Colonic mucosa (tissue), 4 donors: Measurements from ENCODE around the gene ACP7. TPM values are rescaled to one million over a fixed set of nuclear protein-coding genes. Genes with fewer than 3 reads are reported as not detected.

Experiments used
- DNase-seq: peaks from one replicate; pipeline ENCODE4 v3.0.0-alpha.2; 2020
- H3K27ac ChIP-seq: fragments of 200-600 bp; one replicate; pipeline ENCODE4 v1.8.0; 2021
- H3K27me3 ChIP-seq: fragments of 200-600 bp; one replicate; pipeline ENCODE4 v1.8.0; 2021
- H3K36me3 ChIP-seq: fragments of 200-600 bp; one replicate; pipeline ENCODE4 v1.8.0; 2021
- H3K4me1 ChIP-seq: fragments of 200-600 bp; one replicate; pipeline ENCODE4 v1.8.0; 2021; ENCODE audit warnings: mild to moderate bottlenecking
- H3K4me3 ChIP-seq: fragments of 200-600 bp; one replicate; pipeline ENCODE4 v1.8.0; 2021
- H3K9ac ChIP-seq, 2 donors: one replicate each; pipeline ENCODE4 v1.7.0; 2013; ENCODE audit warnings: control low read depth in 2 of 2, low read depth in 2 of 2, low read length in 2 of 2
- H3K9me3 ChIP-seq: fragments of 200-600 bp; one replicate; pipeline ENCODE4 v1.8.0; 2021
- CTCF ChIP-seq: fragments of 200-600 bp; IDR thresholded peaks from one replicate; pipeline ENCODE4 v1.8.0; 2022; ENCODE audit warnings: antibody characterized with exemption, mild to moderate bottlenecking
- intact Hi-C: fragments of 100-400 bp; cut with DNase I; formaldehyde crosslinking; loops from one replicate; pipeline ENCODE4 v1.14.1; 2022
- total RNA-seq, 2 donors: library from RNA; stranded (reverse); fragmentation: NEBNext Ultra II Directional in 1 of 2; extraction: Animal tissue kit (Norgen Biotek cat#: 25700) in 1 of 2; gene quantifications; one replicate each; pipeline ENCODE4 v1.2.1, GENCODE V29; 2021
- donor health status: healthy.
- donor health status: DM: no; HTN: no; CAD: no.
- donor health status: DM: no; HTN: no; CAD: no.

ACP7 gene
- total RNA-seq, 2 donors from 2014 or later = not detected

GRCh38 chr19:39078436-39079200 is 5.5 kb upstream of the ACP7 start:
- Histone ChIP-seq H3K4me3 (no peak overlapping the region), H3K9ac (no peak overlapping the region), H3K36me3 (no peaks in the 10 kb centered on the region), H3K4me1 (no peaks in the 10 kb centered on the region), H3K27ac (no peak overlapping the region), H3K9me3 (no peaks in the 10 kb centered on the region), H3K27me3 (peaks cover 14% of the 10 kb centered on the region)
- intact Hi-C loops = no loop called here
- no peak for TF ChIP-seq CTCF
- DNase-seq = no peak

GRCh38 chr19:39080431-39080830 is 3.7 kb upstream of the ACP7 start:
- Histone ChIP-seq H3K27ac (no peak overlapping the region), H3K4me1 (no peaks in the 10 kb centered on the region), H3K4me3 (no peak overlapping the region), H3K9me3 (no peaks in the 10 kb centered on the region), H3K36me3 (no peaks in the 10 kb centered on the region), H3K27me3 (peaks cover 32% of the 10 kb centered on the region), H3K9ac (no peak overlapping the region)
- intact Hi-C loops = no loop called here
- no peak for DNase-seq
- no peak for TF ChIP-seq CTCF

- Histone ChIP-seq H3K4me1 (no peaks in the 10 kb centered on the region), H3K9me3 (no peaks in the 10 kb centered on the region), H3K9ac (no peak overlapping the region), H3K27ac (no peak overlapping the region), H3K36me3 (no peaks in the 10 kb centered on the region), H3K4me3 (no peak overlapping the region), H3K27me3 (peaks cover 38% of the 10 kb centered on the region)
- intact Hi-C loops = no loop called here
- no peak for DNase-seq
- no peak for TF ChIP-seq CTCF
Observed at GRCh38 chr19:39082167-39082566, 2.0 kb upstream of the ACP7 start.

GRCh38 chr19:39082745-39083598 is 1.2 kb upstream of the ACP7 start:
- Histone ChIP-seq H3K4me1 (no peaks in the 10 kb centered on the region), H3K27me3 (peaks cover 38% of the 10 kb centered on the region), H3K36me3 (no peaks in the 10 kb centered on the region), H3K9ac (no peak overlapping the region), H3K9me3 (no peaks in the 10 kb centered on the region), H3K4me3 (no peak overlapping the region), H3K27ac (no peak overlapping the region)
- no peak for TF ChIP-seq CTCF
- intact Hi-C loops = no loop called here
- no peak for DNase-seq

GRCh38 chr19:39083599-39083982 is 577 bp upstream of the ACP7 start:
- H3K9ac ChIP-seq = no peak overlapping the region
- intact Hi-C loops = no loop called here
- peaks cover 38% of the 10 kb centered on the region for H3K27me3 ChIP-seq
- no peaks in the 10 kb centered on the region for H3K9me3 ChIP-seq
- no peak for DNase-seq
- H3K27ac ChIP-seq = no peak overlapping the region
- H3K4me3 ChIP-seq = no peak overlapping the region
- H3K36me3 ChIP-seq = no peaks in the 10 kb centered on the region
- no peaks in the 10 kb centered on the region for H3K4me1 ChIP-seq
- TF ChIP-seq CTCF = no peak
